ENCODE results near the gene ASF1A. TPM values are rescaled to one million over a fixed set of nuclear protein-coding genes. Genes with fewer than 3 reads are reported as not detected.
A peak's percentile ranks its signal among the peaks of the same experiment; 100 is the strongest.

Gene ASF1A
- 10 to 100 TPM in 3 of 4 donors, 1 to 10 TPM in 1; 6.8 to 15.4 (median 12.1) TPM for total RNA-seq
- polyA plus RNA-seq: 10 to 100 TPM in 1 of 3 donors, 1 to 10 TPM in 2; 5.3 to 22.1 (median 6.0) TPM
- long read RNA-seq, donor 1, transcript ASF1A-201 (4 exons, 2,362 nt): major isoform, 5 of 5 reads
- long read RNA-seq, donor 1, partial matches to known transcripts: 0 of 5 reads
- long read RNA-seq, donor 1, other reads (novel, unspliced or antisense): 0 of 5 reads
- long read RNA-seq, donor 2, transcript ASF1A-201 (4 exons, 2,362 nt): major isoform, 26 of 26 reads
- long read RNA-seq, donor 2, partial matches to known transcripts: 0 of 26 reads
- long read RNA-seq, donor 2, other reads (novel, unspliced or antisense): 0 of 26 reads

DNA sequence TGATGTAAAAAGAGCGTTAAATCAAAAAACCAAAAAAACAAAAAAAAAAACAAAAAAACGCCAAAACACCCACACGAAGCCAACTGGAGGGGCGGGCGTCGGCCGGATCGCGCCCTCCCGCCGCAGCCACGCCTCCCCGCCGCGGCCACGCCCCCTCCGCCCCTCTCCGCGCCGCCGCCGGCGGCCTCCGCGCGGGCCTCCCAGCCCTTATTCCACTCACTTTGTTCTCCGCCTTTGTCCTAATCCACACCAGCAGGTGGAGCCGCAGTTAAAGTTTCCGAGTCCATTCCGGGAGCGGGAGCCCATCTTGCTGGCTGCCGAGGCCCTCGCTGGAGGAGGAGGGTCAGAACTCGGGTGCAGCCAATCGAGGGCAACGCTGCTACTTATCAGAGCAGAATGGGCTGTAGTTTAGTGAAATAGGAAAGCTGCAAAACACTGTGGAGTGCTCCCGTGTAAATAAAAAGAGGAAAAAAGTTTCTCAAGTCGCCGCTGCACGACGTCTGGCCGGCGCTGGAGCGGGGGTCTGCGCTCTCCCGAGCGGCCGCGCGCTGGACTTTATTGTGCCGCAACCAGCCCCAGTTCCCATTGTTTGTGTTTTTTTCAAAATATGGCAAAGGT, at the start of gene ASF1A:
Gene ASF1A (plus strand): TSS at position 346 of the 618 bp plus-strand sequence. CDS start 262 bp downstream, at position 608.
- Histone ChIP-seq H3K4me3 (peak within 1 kb of the TSS; percentile 96), H3K4me1 (peaks cover 18% of the 10 kb centered on the region), H3K9me3 (no peaks in the 10 kb centered on the region), H3K36me3 (ENCODE audit: insufficient read depth in 1 of 2, low read depth in 1 of 2) (peaks cover 0 to 2% of the 10 kb centered on the region in 2 donors), H3K27ac (peak within 1 kb of the TSS; percentile 95), H3K27me3 (ENCODE audit: insufficient read depth in 3 of 3, low read length in 2 of 3) (no peaks in the 10 kb centered on the region)
- WGBS, 3 donors: 0 to 1% (median 0%) methylated on average over 50 to 51 of the region's 51 CpGs
- peak; percentile 56 for TF ChIP-seq CTCF (IDR thresholded peaks at IDR 0.05)
- peak; percentile 90 to 93 (median 92) for ATAC-seq
- DNase-seq: peak; percentile 95 to 97
- intact Hi-C loops (cut with DNase I): loop anchor here in 1 of 2 donors (2.0 kb wide), 1 partner anchor 41 kb away; the partner anchor contains the start of gene MCM9

GRCh38 chr6:118844915-118845314, 49.0 kb upstream of the ASF1A start:
- Histone ChIP-seq H3K9me3 (no peaks in the 10 kb centered on the region), H3K4me3 (no peak overlapping the region), H3K27ac (no peak overlapping the region), H3K27me3 (ENCODE audit: insufficient read depth in 3 of 3, low read length in 2 of 3) (no peaks in the 10 kb centered on the region), H3K36me3 (ENCODE audit: insufficient read depth in 1 of 2, low read depth in 1 of 2) (peaks cover 0 to 4% of the 10 kb centered on the region in 2 donors), H3K4me1 (no peaks in the 10 kb centered on the region)
- TF ChIP-seq CTCF (IDR thresholded peaks at IDR 0.05): no peak
- intact Hi-C loops (cut with DNase I): no loop called here
- WGBS, 3 donors: 91 to 93% (median 93%) methylated on average over 3 of the region's 3 CpGs
- ATAC-seq: no peak
- no peak for DNase-seq

- 93 to 98% (median 96%) methylated on average over 5 of the region's 5 CpGs for WGBS, 3 donors
- Histone ChIP-seq H3K9me3 (no peaks in the 10 kb centered on the region), H3K27me3 (ENCODE audit: insufficient read depth in 3 of 3, low read length in 2 of 3) (no peaks in the 10 kb centered on the region), H3K27ac (no peak overlapping the region), H3K4me1 (no peaks in the 10 kb centered on the region), H3K4me3 (no peak overlapping the region), H3K36me3 (ENCODE audit: insufficient read depth in 1 of 2, low read depth in 1 of 2) (no peaks in the 10 kb centered on the region)
- DNase-seq (no peak), ATAC-seq (no peak)
- intact Hi-C loops (cut with DNase I): no loop called here
- no peak for TF ChIP-seq CTCF (IDR thresholded peaks at IDR 0.05)
Observed at GRCh38 chr6:118853408-118853807, 40.5 kb upstream of the ASF1A start.

DNA sequence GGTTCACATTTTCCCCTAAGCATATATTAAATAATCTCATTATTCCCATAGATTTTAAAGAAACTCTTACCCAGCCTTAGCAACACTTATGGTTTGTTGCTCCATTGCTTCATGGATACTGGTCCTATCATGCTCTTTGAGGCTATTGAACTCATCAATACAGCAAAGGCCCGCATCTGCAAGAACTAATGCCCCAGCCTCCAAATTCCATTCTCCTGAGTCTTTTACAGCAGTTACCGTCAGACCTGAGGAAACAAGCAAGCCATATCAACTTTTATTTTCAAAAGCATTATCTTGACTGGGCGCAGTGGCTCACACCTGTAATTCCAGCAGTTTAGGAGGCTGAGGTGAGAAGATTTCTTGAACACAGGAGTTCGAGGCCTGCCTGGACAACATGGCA, 37.7 kb upstream of the ASF1A start:
- Histone ChIP-seq H3K27ac (no peak overlapping the region), H3K27me3 (ENCODE audit: insufficient read depth in 3 of 3, low read length in 2 of 3) (no peaks in the 10 kb centered on the region), H3K4me1 (peaks cover 3% of the 10 kb centered on the region), H3K36me3 (ENCODE audit: insufficient read depth in 1 of 2, low read depth in 1 of 2) (no peaks in the 10 kb centered on the region), H3K4me3 (no peak overlapping the region), H3K9me3 (no peaks in the 10 kb centered on the region)
- no peak for DNase-seq
- TF ChIP-seq CTCF (IDR thresholded peaks at IDR 0.05): no peak
- ATAC-seq: no peak
- intact Hi-C loops (cut with DNase I): no loop called here
- 94 to 96% (median 95%) methylated on average over 4 of the region's 4 CpGs for WGBS, 3 donors

All from psoas muscle (tissue), 8 donors.